GM21528 (cell line): Measurements from ENCODE around the gene BLOC1S4.
"Not testable (repeated sequence)": the region's sequence is repeated elsewhere in the genome, so short reads cannot be mapped to it uniquely, and the experiment has no call there.

Source experiments
- ATAC-seq: cut with Tn5 transposase; IDR thresholded peaks from one replicate; pipeline ENCODE4 v1.9.1; 2021; ENCODE audit warnings: mild to moderate bottlenecking, moderate library complexity; ENCODE audit not compliant: unreplicated experiment, low FRiP score

Gene BLOC1S4

GRCh38 chr4:6756345-6756744 is 40.4 kb downstream of the BLOC1S4 start:
- not testable (repeated sequence) for ATAC-seq

- ATAC-seq, result no peak
These were observed 42.8 kb downstream of the BLOC1S4 start for GRCh38 chr4:6758728-6759127.

GRCh38 chr4:6760865-6761264 is 44.9 kb downstream of the BLOC1S4 start:
- no peak for ATAC-seq

GRCh38 chr4:6761649-6762615 is 46.0 kb downstream of the BLOC1S4 start:
- ATAC-seq, result no peak

GRCh38 chr4:6763330-6763851 is 47.4 kb downstream of the BLOC1S4 start:
- no peak for ATAC-seq

- no peak for ATAC-seq
These were observed 49.1 kb downstream of the BLOC1S4 start for GRCh38 chr4:6764976-6765620.

GRCh38 chr4:6765703-6766102 is 49.7 kb downstream of the BLOC1S4 start:
- no peak for ATAC-seq
